GM19397 (cell line): ENCODE results near the gene SLC22A2.

Source experiments
- ATAC-seq: cut with Tn5 transposase; IDR thresholded peaks from one replicate; pipeline ENCODE4 v1.9.1; 2021; ENCODE audit warnings: mild to moderate bottlenecking, moderate library complexity; ENCODE audit not compliant: unreplicated experiment

The SLC22A2 gene

GRCh38 chr6:160274871-160275510, 16.4 kb upstream of the SLC22A2 start:
- no peak for ATAC-seq

GRCh38 chr6:160273750-160274149, 15.1 kb upstream of the SLC22A2 start:
- no peak for ATAC-seq

GRCh38 chr6:160273196-160273595, 14.6 kb upstream of the SLC22A2 start:
- ATAC-seq: no peak

GRCh38 chr6:160272707-160273106, 14.1 kb upstream of the SLC22A2 start:
- no peak for ATAC-seq

- ATAC-seq: no peak
Measured at GRCh38 chr6:160270347-160270746, 11.7 kb upstream of the SLC22A2 start.

GRCh38 chr6:160269771-160270170, 11.2 kb upstream of the SLC22A2 start:
- no peak for ATAC-seq

GRCh38 chr6:160269023-160269521, 10.5 kb upstream of the SLC22A2 start:
- ATAC-seq: no peak

- ATAC-seq: no peak
Measured at GRCh38 chr6:160267102-160267501, 8.5 kb upstream of the SLC22A2 start.

GRCh38 chr6:160265869-160266476, 7.4 kb upstream of the SLC22A2 start:
- ATAC-seq: peak; percentile 45

- no peak for ATAC-seq
Measured at GRCh38 chr6:160264061-160264612, 5.5 kb upstream of the SLC22A2 start.

- ATAC-seq: no peak
Measured at GRCh38 chr6:160263196-160263939, 4.7 kb upstream of the SLC22A2 start.

GRCh38 chr6:160261991-160262680, 3.5 kb upstream of the SLC22A2 start:
- no peak for ATAC-seq

- ATAC-seq: no peak
Measured at GRCh38 chr6:160260803-160261450, 2.3 kb upstream of the SLC22A2 start.

- no peak for ATAC-seq
Measured at GRCh38 chr6:160260367-160260766, 1.7 kb upstream of the SLC22A2 start.

- no peak for ATAC-seq
Measured at GRCh38 chr6:160259598-160259997, 977 bp upstream of the SLC22A2 start.

GRCh38 chr6:160259143-160259425, 463 bp upstream of the SLC22A2 start:
- ATAC-seq: no peak

- no peak for ATAC-seq
Measured at GRCh38 chr6:160256445-160256844, 2.2 kb downstream of the SLC22A2 start.

- no peak for ATAC-seq
Measured at GRCh38 chr6:160254467-160255312, 3.9 kb downstream of the SLC22A2 start.

GRCh38 chr6:160253714-160254113, 4.9 kb downstream of the SLC22A2 start:
- ATAC-seq: no peak

GRCh38 chr6:160253292-160253691, 5.3 kb downstream of the SLC22A2 start:
- no peak for ATAC-seq
